HEK293 (cell line): Measurements from ENCODE around the gene OTUB1.

Experiments used
- BCL11B ChIP-seq: fragments of 450-650 bp; formaldehyde crosslinking; IDR thresholded peaks from 2 replicates; pipeline ENCODE4 v1.5.1; 2016; ENCODE audit warnings: low read depth, missing biosample characterization, missing genetic modification characterization
- IKZF3 ChIP-seq: fragments of 450-650 bp; IDR thresholded peaks from 2 replicates; pipeline ENCODE4 v1.5.0; 2018; ENCODE audit warnings: missing biosample characterization, mild to moderate bottlenecking, missing genetic modification characterization, moderate library complexity
- KLF1 ChIP-seq: fragments of 450-650 bp; formaldehyde crosslinking; IDR thresholded peaks from 2 replicates; pipeline ENCODE4 v1.5.1; 2016; ENCODE audit warnings: missing biosample characterization, missing genetic modification characterization
- KLF9 ChIP-seq: fragments of 450-650 bp; formaldehyde crosslinking; IDR thresholded peaks from 2 replicates; pipeline ENCODE4 v1.5.1; 2016; ENCODE audit warnings: missing biosample characterization, missing genetic modification characterization, low read depth
- REST ChIP-seq: fragments of 450-650 bp; formaldehyde crosslinking; IDR thresholded peaks from 2 replicates; pipeline ENCODE4 v1.5.1; 2016; ENCODE audit warnings: missing biosample characterization, missing genetic modification characterization
- SP2 ChIP-seq: fragments of 450-650 bp; formaldehyde crosslinking; IDR thresholded peaks from 2 replicates; pipeline ENCODE4 v1.5.1; 2016; ENCODE audit warnings: missing biosample characterization, missing genetic modification characterization
- ZEB2 ChIP-seq: fragments of 450-650 bp; formaldehyde crosslinking; IDR thresholded peaks from 2 replicates; pipeline ENCODE4 v1.5.1; 2016; ENCODE audit warnings: missing biosample characterization, missing genetic modification characterization
- ZFP37 ChIP-seq: fragments of 450-650 bp; formaldehyde crosslinking; IDR thresholded peaks from 2 replicates; pipeline ENCODE4 v1.5.1; 2016; ENCODE audit warnings: missing biosample characterization, missing genetic modification characterization
- ZNF155 ChIP-seq: fragments of 450-650 bp; formaldehyde crosslinking; IDR thresholded peaks from 2 replicates; pipeline ENCODE4 v1.5.1; 2016; ENCODE audit warnings: missing biosample characterization, missing genetic modification characterization
- ZNF23 ChIP-seq: fragments of 450-650 bp; formaldehyde crosslinking; IDR thresholded peaks from 2 replicates; pipeline ENCODE4 v1.5.1; 2016; ENCODE audit warnings: missing biosample characterization, missing genetic modification characterization, borderline replicate concordance
- ZNF341 ChIP-seq: fragments of 450-650 bp; formaldehyde crosslinking; IDR thresholded peaks from 2 replicates; pipeline ENCODE4; 2016; ENCODE audit warnings: low read depth, missing biosample characterization, missing genetic modification characterization
- ZNF398 ChIP-seq: fragments of 450-650 bp; formaldehyde crosslinking; IDR thresholded peaks from 2 replicates; pipeline ENCODE4 v1.5.1; 2017; ENCODE audit warnings: missing biosample characterization, missing genetic modification characterization
- ZNF501 ChIP-seq: fragments of 450-650 bp; formaldehyde crosslinking; IDR thresholded peaks from 2 replicates; pipeline ENCODE4 v1.5.1; 2016; ENCODE audit warnings: missing biosample characterization, missing genetic modification characterization
- ZNF518A ChIP-seq: fragments of 450-650 bp; formaldehyde crosslinking; conservative IDR thresholded peaks from 2 replicates; pipeline ENCODE4 v1.5.1; 2016; ENCODE audit warnings: low read depth, missing biosample characterization, missing genetic modification characterization
- ZNF600 ChIP-seq: fragments of 450-650 bp; formaldehyde crosslinking; IDR thresholded peaks from 2 replicates; pipeline ENCODE4 v1.5.1; 2016; ENCODE audit warnings: missing biosample characterization, missing genetic modification characterization
- ZNF624 ChIP-seq: fragments of 450-650 bp; formaldehyde crosslinking; IDR thresholded peaks from 2 replicates; pipeline ENCODE4 v1.5.1; 2017; ENCODE audit warnings: missing biosample characterization, missing genetic modification characterization
- ZNF629 ChIP-seq: fragments of 450-650 bp; formaldehyde crosslinking; IDR thresholded peaks from 2 replicates; pipeline ENCODE4 v1.5.1; 2017; ENCODE audit warnings: missing biosample characterization, missing genetic modification characterization
- ZSCAN5A ChIP-seq: fragments of 450-650 bp; formaldehyde crosslinking; IDR thresholded peaks from 2 replicates; pipeline ENCODE4 v1.5.1; 2016; ENCODE audit warnings: missing biosample characterization, missing genetic modification characterization
- TF ChIP-seq, protein P1 (sequence below): fragments of 450-650 bp; formaldehyde crosslinking; optimal IDR thresholded peaks from 2 replicates; pipeline ENCODE3; 2016; ENCODE audit warnings: missing biosample characterization, mild to moderate bottlenecking, missing genetic modification characterization
- TF ChIP-seq, protein P2 (sequence below): sonication (generic); formaldehyde crosslinking; IDR thresholded peaks from 2 replicates; pipeline ENCODE4 v1.8.1; 2022; ENCODE audit warnings: mild to moderate bottlenecking, moderate library complexity, missing genetic modification reagents
- TF ChIP-seq, protein P3 (sequence below): fragments of 450-650 bp; formaldehyde crosslinking; IDR thresholded peaks from 2 replicates; pipeline ENCODE4 v1.5.1; 2016; ENCODE audit warnings: missing biosample characterization, missing genetic modification characterization

Gene OTUB1

GRCh38 chr11:63974259-63975143 is 11.7 kb upstream of the OTUB1 start, which contains the start of gene COX8A (continued):
- no peak; the same call in 1 of the 2 replicates for TF ChIP-seq REST
- TF ChIP-seq ZNF341 (tag by site-specific recombination): peak; percentile 41
- TF ChIP-seq, protein P1, sequence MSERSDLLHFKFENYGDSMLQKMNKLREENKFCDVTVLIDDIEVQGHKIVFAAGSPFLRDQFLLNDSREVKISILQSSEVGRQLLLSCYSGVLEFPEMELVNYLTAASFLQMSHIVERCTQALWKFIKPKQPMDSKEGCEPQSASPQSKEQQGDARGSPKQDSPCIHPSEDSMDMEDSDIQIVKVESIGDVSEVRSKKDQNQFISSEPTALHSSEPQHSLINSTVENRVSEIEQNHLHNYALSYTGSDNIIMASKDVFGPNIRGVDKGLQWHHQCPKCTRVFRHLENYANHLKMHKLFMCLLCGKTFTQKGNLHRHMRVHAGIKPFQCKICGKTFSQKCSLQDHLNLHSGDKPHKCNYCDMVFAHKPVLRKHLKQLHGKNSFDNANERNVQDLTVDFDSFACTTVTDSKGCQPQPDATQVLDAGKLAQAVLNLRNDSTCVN (tag by site-specific recombination): peak; percentile 44
- TF ChIP-seq IKZF3 (tag by site-specific recombination): peak; percentile 72
- TF ChIP-seq, protein P2, sequence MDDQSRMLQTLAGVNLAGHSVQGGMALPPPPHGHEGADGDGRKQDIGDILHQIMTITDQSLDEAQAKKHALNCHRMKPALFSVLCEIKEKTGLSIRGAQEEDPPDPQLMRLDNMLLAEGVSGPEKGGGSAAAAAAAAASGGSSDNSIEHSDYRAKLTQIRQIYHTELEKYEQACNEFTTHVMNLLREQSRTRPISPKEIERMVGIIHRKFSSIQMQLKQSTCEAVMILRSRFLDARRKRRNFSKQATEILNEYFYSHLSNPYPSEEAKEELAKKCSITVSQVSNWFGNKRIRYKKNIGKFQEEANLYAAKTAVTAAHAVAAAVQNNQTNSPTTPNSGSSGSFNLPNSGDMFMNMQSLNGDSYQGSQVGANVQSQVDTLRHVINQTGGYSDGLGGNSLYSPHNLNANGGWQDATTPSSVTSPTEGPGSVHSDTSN (CRISPR knock-in tag): peak; percentile 85; the same call in 1 of the 2 replicates
- peak; percentile 97 for TF ChIP-seq BCL11B (tag by site-specific recombination)
- no peak for TF ChIP-seq ZNF23 (tag by site-specific recombination)
- peak; percentile 98 for TF ChIP-seq ZNF629 (tag by site-specific recombination)
- peak; percentile 86 for TF ChIP-seq ZFP37 (tag by site-specific recombination)
- peak; percentile 59; the same call in 1 of the 2 replicates for TF ChIP-seq ZNF518A
- peak; percentile 73 for TF ChIP-seq KLF1 (tag by site-specific recombination)
- peak; percentile 80 for TF ChIP-seq ZNF600 (tag by site-specific recombination)
- TF ChIP-seq, protein P3, sequence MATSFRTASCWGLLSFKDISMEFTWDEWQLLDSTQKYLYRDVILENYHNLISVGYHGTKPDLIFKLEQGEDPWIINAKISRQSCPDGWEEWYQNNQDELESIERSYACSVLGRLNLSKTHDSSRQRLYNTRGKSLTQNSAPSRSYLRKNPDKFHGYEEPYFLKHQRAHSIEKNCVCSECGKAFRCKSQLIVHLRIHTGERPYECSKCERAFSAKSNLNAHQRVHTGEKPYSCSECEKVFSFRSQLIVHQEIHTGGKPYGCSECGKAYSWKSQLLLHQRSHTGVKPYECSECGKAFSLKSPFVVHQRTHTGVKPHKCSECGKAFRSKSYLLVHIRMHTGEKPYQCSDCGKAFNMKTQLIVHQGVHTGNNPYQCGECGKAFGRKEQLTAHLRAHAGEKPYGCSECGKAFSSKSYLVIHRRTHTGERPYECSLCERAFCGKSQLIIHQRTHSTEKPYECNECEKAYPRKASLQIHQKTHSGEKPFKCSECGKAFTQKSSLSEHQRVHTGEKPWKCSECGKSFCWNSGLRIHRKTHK: no peak
- 0 out of 2 replicates have a peak, but pooled peaks have one; percentile 71 for TF ChIP-seq ZSCAN5A (tag by site-specific recombination)
- TF ChIP-seq ZNF398 (tag by site-specific recombination): no peak
- TF ChIP-seq ZEB2 (tag by site-specific recombination): peak; percentile 64
- TF ChIP-seq ZNF624 (tag by site-specific recombination): no peak
- peak; percentile 89 for TF ChIP-seq ZNF501
- TF ChIP-seq KLF9: peak; percentile 73; the same call in 1 of the 2 replicates
- peak; percentile 97 for TF ChIP-seq SP2 (tag by site-specific recombination)
- TF ChIP-seq ZNF155 (tag by site-specific recombination): no peak
